Cardiac muscle cell (in vitro differentiated cells and primary cell): Measurements from ENCODE around the gene MYO9B. TPM values are rescaled to one million over a fixed set of nuclear protein-coding genes. Genes with fewer than 3 reads are reported as not detected.

Source experiments
- DNase-seq, 2 donors: peaks; one replicate each; pipeline versions ENCODE4 v3.0.0 to v3.0.0-alpha.2; 2010 to 2017; ENCODE audit warnings: low read depth in 1 of 2, low spot score in 1 of 2
- H3K27ac ChIP-seq: fragments of 200-600 bp; sonication (generic); 2 replicates; pipeline ENCODE4 v1.5.1; 2016
- H3K27me3 ChIP-seq: fragments of 200-600 bp; sonication (generic); 2 replicates; pipeline ENCODE4 v1.6.0; 2016; ENCODE audit warnings: control low read depth
- H3K36me3 ChIP-seq: fragments of 200-600 bp; sonication (generic); 2 replicates; pipeline ENCODE4 v1.5.1; 2016; ENCODE audit warnings: control low read depth
- H3K4me1 ChIP-seq: fragments of 200-600 bp; sonication (generic); 2 replicates; pipeline ENCODE4 v1.8.1; 2017; ENCODE audit warnings: low read depth, mild to moderate bottlenecking, mixed run types
- H3K4me3 ChIP-seq: fragments of 200-600 bp; sonication (generic); 2 replicates; pipeline ENCODE4 v1.5.1; 2016; ENCODE audit warnings: mild to moderate bottlenecking
- H3K9me3 ChIP-seq: fragments of 200-600 bp; sonication (generic); 2 replicates; pipeline ENCODE4 v1.5.1; 2017; ENCODE audit warnings: low read depth, mild to moderate bottlenecking, control low read depth
- CTCF ChIP-seq: IDR thresholded peaks from 2 replicates; pipeline ENCODE4 v1.5.1; 2012; ENCODE audit warnings: low read depth, mild to moderate bottlenecking, low read length
- polyA plus RNA-seq: library from polyadenylated mRNA; unstranded; fragments of >200 nt; fragmentation: Nextera tagmentation; extraction: Ambion mirVana; gene quantifications from 2 replicates; pipeline ENCODE4 v1.2.1, GENCODE V29; 2016
- total RNA-seq: library from RNA; depleted of rRNA; stranded (reverse); fragments of >200 nt; gene quantifications from 2 replicates; pipeline ENCODE4 v1.2.3, GENCODE V29; 2016

The MYO9B gene
- total and polyA plus RNA-seq, 2 experiments from 2014 or later = 17.7 to 47.9 TPM

GRCh38 chr19:17078036-17078919, 2.7 kb downstream of the MYO9B start:
- Histone ChIP-seq H3K36me3 (no peaks in the 10 kb centered on the region), H3K4me1 (peaks cover 17% of the 10 kb centered on the region), H3K4me3 (no peak overlapping the region), H3K27me3 (no peaks in the 10 kb centered on the region), H3K9me3 (no peaks in the 10 kb centered on the region), H3K27ac (no peak overlapping the region)
- DNase-seq = peak in 1 of 2 donors; percentile 48
- TF ChIP-seq CTCF = no peak

GRCh38 chr19:17078920-17079709, 3.5 kb downstream of the MYO9B start:
- Histone ChIP-seq H3K9me3 (no peaks in the 10 kb centered on the region), H3K27me3 (no peaks in the 10 kb centered on the region), H3K4me3 (no peak overlapping the region), H3K27ac (peak overlapping the region; percentile 12), H3K4me1 (peaks cover 17% of the 10 kb centered on the region), H3K36me3 (no peaks in the 10 kb centered on the region)
- peak in 1 of 2 donors; percentile 30 for DNase-seq
- no peak for TF ChIP-seq CTCF

GRCh38 chr19:17079710-17080439, 4.3 kb downstream of the MYO9B start:
- Histone ChIP-seq H3K4me1 (peaks cover 11% of the 10 kb centered on the region), H3K27ac (peak overlapping the region; percentile 12), H3K36me3 (no peaks in the 10 kb centered on the region), H3K4me3 (no peak overlapping the region), H3K9me3 (no peaks in the 10 kb centered on the region), H3K27me3 (no peaks in the 10 kb centered on the region)
- TF ChIP-seq CTCF = peak; percentile 76
- DNase-seq = peak; percentile 13 to 98

- DNase-seq = no peak
- H3K4me3 ChIP-seq = no peak overlapping the region
- TF ChIP-seq CTCF = no peak
- no peaks in the 10 kb centered on the region for H3K9me3 ChIP-seq
- peaks cover 11% of the 10 kb centered on the region for H3K4me1 ChIP-seq
- H3K36me3 ChIP-seq = no peaks in the 10 kb centered on the region
- no peak overlapping the region for H3K27ac ChIP-seq
- no peaks in the 10 kb centered on the region for H3K27me3 ChIP-seq
Measured at GRCh38 chr19:17080440-17080801, 4.8 kb downstream of the MYO9B start.
